PC-3 (cell line): ENCODE measurements around the gene DPF3. TPM values are rescaled to one million over a fixed set of nuclear protein-coding genes. Genes with fewer than 3 reads are reported as not detected.

Experiments
- ATAC-seq: fragments of 200-7000 bp; cut with Tn5 transposase; 2 replicates; pipeline ENCODE4 v1.9.1; 2020; ENCODE audit warnings: mild to moderate bottlenecking, moderate library complexity
- BruUV-seq: library from RNA; stranded (reverse); fragments of 400-500 nt; replicated peaks from 2 replicates; lab custom pipeline; 2021; lab: Mats Ljungman, UMichigan
- CTCF ChIA-PET: fragments of 300-600 bp; sonication (Branson Sonifier 250); formaldehyde crosslinking; loops from one replicate; lab custom pipeline; 2022; ENCODE audit warnings: antibody characterized with exemption; lab: Charles Lee
- POLR2A ChIA-PET: fragments of 300-600 bp; sonication (Branson Sonifier 250); formaldehyde crosslinking; loops from one replicate; lab custom pipeline; 2022; ENCODE audit warnings: antibody characterized with exemption; ENCODE audit not compliant: unreplicated experiment; lab: Charles Lee
- DNase-seq: peaks from one replicate; pipeline ENCODE4 v3.0.0-alpha.2; 2015
- H2AFZ ChIP-seq: fragments of 300-600 bp; sonication (generic); 2 replicates; pipeline ENCODE4 v1.6.0; 2016; ENCODE audit warnings: antibody characterized with exemption, low read length
- H3F3A ChIP-seq: fragments of 300-600 bp; sonication (generic); one replicate; pipeline ENCODE4 v1.6.0; 2017; ENCODE audit warnings: antibody characterized with exemption, low read length, control low read depth, mild to moderate bottlenecking; ENCODE audit not compliant: unreplicated experiment
- H3K27ac ChIP-seq: fragments of 300-600 bp; sonication (generic); 2 replicates; pipeline ENCODE4 v1.5.1; 2016; ENCODE audit warnings: mild to moderate bottlenecking, low read length
- H3K27me3 ChIP-seq: fragments of 300-600 bp; sonication (generic); 2 replicates; pipeline ENCODE4 v1.6.1; 2016; ENCODE audit warnings: low read length, mixed read lengths
- H3K36me3 ChIP-seq: fragments of 300-600 bp; sonication (generic); 2 replicates; pipeline ENCODE4 v1.6.1; 2016; ENCODE audit warnings: low read depth, mixed run types, low read length, mixed read lengths
- H3K4me1 ChIP-seq: fragments of 300-600 bp; sonication (generic); 2 replicates; pipeline ENCODE4 v1.5.1; 2016; ENCODE audit warnings: low read length; ENCODE audit not compliant: insufficient read depth
- H3K4me2 ChIP-seq: fragments of 300-600 bp; sonication (generic); 2 replicates; pipeline ENCODE4 v1.6.0; 2016; ENCODE audit warnings: low read length
- H3K4me3 ChIP-seq: fragments of 300-600 bp; sonication (generic); 2 replicates; pipeline ENCODE4 v1.5.1; 2016; ENCODE audit warnings: mild to moderate bottlenecking, low read length, mixed read lengths
- H3K79me2 ChIP-seq: fragments of 300-600 bp; sonication (generic); 2 replicates; pipeline ENCODE4 v1.6.1; 2017; ENCODE audit warnings: low read length, mixed read lengths
- H3K9ac ChIP-seq: fragments of 300-600 bp; sonication (generic); 2 replicates; pipeline ENCODE4 v1.6.0; 2016; ENCODE audit warnings: mild to moderate bottlenecking, low read length
- H3K9me2 ChIP-seq: fragments of 300-600 bp; sonication (generic); replicated peaks from 2 replicates; pipeline ENCODE4 v1.6.1; 2016; ENCODE audit warnings: mixed run types, low read length, mixed read lengths
- H3K9me3 ChIP-seq: fragments of 300-600 bp; sonication (generic); 2 replicates; pipeline ENCODE4 v1.6.1; 2016; ENCODE audit warnings: low read length, mixed read lengths
- H4K20me1 ChIP-seq: fragments of 300-600 bp; sonication (generic); 2 replicates; pipeline ENCODE4 v1.6.1; 2016; ENCODE audit warnings: low read length, mixed read lengths
- CTCF ChIP-seq: fragments of 300-600 bp; sonication (generic); conservative IDR thresholded peaks from 2 replicates; pipeline ENCODE4 v1.5.1; 2017; ENCODE audit warnings: antibody characterized with exemption, low read depth, mild to moderate bottlenecking, low read length
- EZH2 ChIP-seq: fragments of 300-600 bp; sonication (generic); IDR thresholded peaks from one replicate; pipeline ENCODE4 v1.6.1; 2017; ENCODE audit warnings: antibody characterized with exemption, mild to moderate bottlenecking, low read length; ENCODE audit not compliant: unreplicated experiment
- EZH2phosphoT487 ChIP-seq: fragments of 300-600 bp; sonication (generic); IDR thresholded peaks from 2 replicates; pipeline ENCODE4 v1.6.1; 2018; ENCODE audit warnings: mild to moderate bottlenecking, antibody characterized with exemption, low read length, borderline replicate concordance
- intact Hi-C: fragments of 100-400 bp; cut with micrococcal nuclease; formaldehyde crosslinking; loops from 2 replicates; pipeline ENCODE4 v1.9.0; 2023
- total RNA-seq: library from RNA; depleted of rRNA; stranded (reverse); fragments of >200 nt; gene quantifications from 2 replicates; pipeline ENCODE4 v1.2.3, GENCODE V29; 2014

Gene DPF3
- total RNA-seq, 1 experiment from 2014 or later: 16.6 TPM

GRCh38 chr14:72686832-72687231 lies 207.1 kb downstream of the DPF3 start:
- no peaks in the 10 kb centered on the region for H3F3A ChIP-seq
- intact Hi-C loops: no loop called here
- CTCF ChIA-PET: no interaction called here
- BruUV-seq: no TSS peak
- no peaks in the 10 kb centered on the region for H3K27me3 ChIP-seq
- TF ChIP-seq EZH2 (no peak), CTCF (no peak), EZH2phosphoT487 (no peak)
- H3K9ac ChIP-seq: no peak overlapping the region
- H3K36me3 ChIP-seq: peaks cover 18% of the 10 kb centered on the region; the same call in 1 of the 2 replicates
- no peak overlapping the region for H3K27ac ChIP-seq
- no peaks in the 10 kb centered on the region for H3K9me2 ChIP-seq
- DNase-seq (no peak), ATAC-seq (no peak)
- H3K4me2 ChIP-seq: no peak overlapping the region
- H3K9me3 ChIP-seq: no peaks in the 10 kb centered on the region
- POLR2A ChIA-PET: interaction anchor here (0.6 kb wide), 2 partner anchors 31 to 98 kb away, joined by 3 to 6 read pairs; no protein-coding TSS in a partner anchor
- no peaks in the 10 kb centered on the region for H3K79me2 ChIP-seq
- H2AFZ ChIP-seq: no peak overlapping the region
- H4K20me1 ChIP-seq: no peaks in the 10 kb centered on the region
- H3K4me3 ChIP-seq: no peak overlapping the region
- no peaks in the 10 kb centered on the region; the same call in 1 of the 2 replicates for H3K4me1 ChIP-seq

GRCh38 chr14:72686101-72686500 lies 207.8 kb downstream of the DPF3 start:
- peak; percentile 20; the same call in 1 of the 2 replicates for ATAC-seq
- no peaks in the 10 kb centered on the region for H4K20me1 ChIP-seq
- peak; percentile 26 for DNase-seq
- no peaks in the 10 kb centered on the region for H3K9me3 ChIP-seq
- H3F3A ChIP-seq: no peaks in the 10 kb centered on the region
- BruUV-seq: no TSS peak
- ChIA-PET POLR2A (interaction anchor here (0.6 kb wide), 2 partner anchors 9 to 30 kb away, joined by 3 read pairs; no protein-coding TSS in a partner anchor), CTCF (no interaction called here)
- H3K9ac ChIP-seq: no peak overlapping the region
- H3K4me3 ChIP-seq: no peak overlapping the region
- TF ChIP-seq CTCF (no peak), EZH2 (no peak)
- H3K9me2 ChIP-seq: no peaks in the 10 kb centered on the region
- H3K4me1 ChIP-seq: peaks cover 7% of the 10 kb centered on the region
- H3K79me2 ChIP-seq: no peaks in the 10 kb centered on the region
- intact Hi-C loops: no loop called here
- H2AFZ ChIP-seq: no peak overlapping the region
- H3K4me2 ChIP-seq: no peak overlapping the region
- peaks cover 15% of the 10 kb centered on the region; the same call in 1 of the 2 replicates for H3K36me3 ChIP-seq
- H3K27me3 ChIP-seq: no peaks in the 10 kb centered on the region
- no peak overlapping the region for H3K27ac ChIP-seq

GRCh38 chr14:72685456-72685855 lies 208.4 kb downstream of the DPF3 start:
- Histone ChIP-seq H4K20me1 (no peaks in the 10 kb centered on the region), H3K9me3 (no peaks in the 10 kb centered on the region), H2AFZ (no peak overlapping the region), H3K36me3 (peaks cover 15% of the 10 kb centered on the region; the same call in 1 of the 2 replicates), H3K4me3 (no peak overlapping the region), H3K9ac (no peak overlapping the region), H3K9me2 (no peaks in the 10 kb centered on the region), H3K79me2 (no peaks in the 10 kb centered on the region), H3K4me2 (no peak overlapping the region), H3F3A (no peaks in the 10 kb centered on the region), H3K27ac (no peak overlapping the region), H3K27me3 (no peaks in the 10 kb centered on the region), H3K4me1 (peaks cover 13% of the 10 kb centered on the region)
- TF ChIP-seq EZH2phosphoT487 (no peak), CTCF (no peak), EZH2 (no peak)
- no peak for ATAC-seq
- no TSS peak for BruUV-seq
- intact Hi-C loops: no loop called here
- DNase-seq: no peak
- POLR2A ChIA-PET: no interaction called here
- CTCF ChIA-PET: no interaction called here
